Activated CD4-positive, alpha-beta T cell treated with anti-CD3 and anti-CD28 coated beads, Interleukin-2, amount 10 ng/mL, durations not matched to agents 7 days and 5 days (primary cell): ENCODE data around the gene VMO1. TPM values are rescaled to one million over a fixed set of nuclear protein-coding genes. Genes with fewer than 3 reads are reported as not detected.
A peak's percentile ranks its signal among the peaks of the same experiment; 100 is the strongest.

Source experiments
- CTCF ChIA-PET: fragments of 350-600 bp; sonication (Branson Sonifier 250); formaldehyde crosslinking; loops from one replicate; lab custom pipeline; 2021; ENCODE audit warnings: antibody characterized with exemption; lab: Charles Lee
- POLR2A ChIA-PET: fragments of 350-600 bp; sonication (Branson Sonifier 250); formaldehyde crosslinking; loops from one replicate; lab custom pipeline; 2021; ENCODE audit warnings: antibody characterized with exemption; lab: Charles Lee
- DNase-seq: peaks from one replicate; pipeline ENCODE4 v3.0.0-alpha.2; 2020
- H3K27ac Mint-ChIP-seq: one replicate; pipeline ENCODE4 v1.8.0; 2021; ENCODE audit warnings: mild to moderate bottlenecking, moderate library complexity, mixed read lengths
- H3K27me3 Mint-ChIP-seq: one replicate; pipeline ENCODE4 v1.8.0; 2021; ENCODE audit warnings: mixed read lengths
- H3K36me3 Mint-ChIP-seq: one replicate; pipeline ENCODE4 v1.8.0; 2021; ENCODE audit warnings: low read depth, mixed read lengths
- H3K4me1 Mint-ChIP-seq: one replicate; pipeline ENCODE4 v1.8.0; 2021; ENCODE audit warnings: mixed read lengths
- H3K4me3 Mint-ChIP-seq: one replicate; pipeline ENCODE4 v1.8.0; 2021; ENCODE audit warnings: mild to moderate bottlenecking, moderate library complexity, mixed read lengths
- H3K9me3 Mint-ChIP-seq: one replicate; pipeline ENCODE4 v1.8.0; 2021; ENCODE audit warnings: mixed read lengths
- total RNA-seq, 2 experiments: library from RNA; stranded (reverse); gene quantifications; one replicate each; pipeline ENCODE4 v1.2.3, GENCODE V29; 2021

VMO1 gene
- total RNA-seq, 2 experiments from 2014 or later, result 0.32 TPM; not detected in 1

DNA sequence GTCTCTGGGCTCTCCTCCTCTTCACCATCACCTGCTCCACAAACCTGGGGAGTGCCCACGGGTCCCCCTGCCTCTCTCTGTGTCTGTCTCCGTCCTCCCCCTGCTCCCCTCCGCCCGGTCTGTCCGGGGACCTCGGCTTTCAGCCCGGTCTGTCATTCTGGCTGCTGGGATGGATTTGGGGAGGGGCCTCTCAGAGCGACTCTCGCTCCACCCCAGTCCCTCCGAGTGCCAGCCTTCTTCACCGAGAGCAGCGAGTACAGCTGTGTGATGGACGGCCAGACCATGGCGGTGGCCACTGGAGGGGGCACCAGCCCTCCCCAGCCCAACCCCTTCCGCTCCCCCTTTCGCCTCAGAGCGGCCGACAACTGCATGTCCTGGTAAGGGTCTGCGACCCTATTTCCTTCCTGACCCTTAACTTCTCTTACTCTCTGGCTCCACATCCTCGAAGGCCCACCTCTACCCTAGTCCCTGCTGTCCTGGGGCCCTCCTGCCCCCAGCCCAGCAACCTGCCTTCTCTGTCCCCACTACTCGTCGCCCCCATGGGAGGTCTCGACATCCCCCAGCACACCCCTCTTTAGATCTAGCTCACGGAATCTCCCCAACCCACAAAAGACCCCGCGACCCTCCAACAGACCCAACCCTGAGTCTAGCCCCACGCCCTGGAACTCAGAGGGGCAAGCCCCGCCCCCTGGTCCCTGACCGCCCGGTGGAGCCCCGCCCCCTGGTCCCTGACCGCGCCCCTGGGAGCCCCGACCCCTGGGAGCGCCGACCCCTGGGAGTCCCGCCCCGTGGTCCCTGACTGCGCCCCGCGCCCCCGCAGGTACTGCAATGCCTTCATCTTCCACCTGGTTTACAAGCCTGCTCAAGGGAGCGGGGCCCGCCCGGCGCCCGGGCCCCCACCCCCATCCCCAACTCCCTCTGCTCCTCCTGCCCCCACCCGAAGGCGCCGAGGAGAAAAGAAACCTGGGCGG lies 40.9 kb downstream of the VMO1 start:
- peaks cover 2% of the 10 kb centered on the region for H3K36me3 Mint-ChIP-seq
- H3K27me3 Mint-ChIP-seq, result peaks cover 27% of the 10 kb centered on the region
- ChIA-PET POLR2A (no interaction called here), CTCF (interaction anchor here (0.5 to 2.5 kb wide), 2 partner anchors 45 to 159 kb away, joined by 3 to 8 read pairs; no protein-coding TSS in a partner anchor)
- H3K9me3 Mint-ChIP-seq, result no peaks in the 10 kb centered on the region
- no peak overlapping the region for H3K27ac Mint-ChIP-seq
- H3K4me3 Mint-ChIP-seq, result no peak overlapping the region
- no peak for DNase-seq
- peaks cover 30% of the 10 kb centered on the region for H3K4me1 Mint-ChIP-seq

- Mint-ChIP-seq H3K27me3 (peaks cover 29% of the 10 kb centered on the region), H3K27ac (no peak overlapping the region), H3K36me3 (peaks cover 2% of the 10 kb centered on the region), H3K9me3 (no peaks in the 10 kb centered on the region), H3K4me3 (no peak overlapping the region), H3K4me1 (peaks cover 35% of the 10 kb centered on the region)
- POLR2A ChIA-PET, result no interaction called here
- no peak for DNase-seq
- CTCF ChIA-PET, result interaction anchor here (1.0 to 2.5 kb wide), 3 partner anchors 12 to 46 kb away, joined by 3 to 8 read pairs (median 7); no protein-coding TSS in a partner anchor
Observed at GRCh38 chr17:4743898-4744297, 42.3 kb downstream of the VMO1 start.

DNA sequence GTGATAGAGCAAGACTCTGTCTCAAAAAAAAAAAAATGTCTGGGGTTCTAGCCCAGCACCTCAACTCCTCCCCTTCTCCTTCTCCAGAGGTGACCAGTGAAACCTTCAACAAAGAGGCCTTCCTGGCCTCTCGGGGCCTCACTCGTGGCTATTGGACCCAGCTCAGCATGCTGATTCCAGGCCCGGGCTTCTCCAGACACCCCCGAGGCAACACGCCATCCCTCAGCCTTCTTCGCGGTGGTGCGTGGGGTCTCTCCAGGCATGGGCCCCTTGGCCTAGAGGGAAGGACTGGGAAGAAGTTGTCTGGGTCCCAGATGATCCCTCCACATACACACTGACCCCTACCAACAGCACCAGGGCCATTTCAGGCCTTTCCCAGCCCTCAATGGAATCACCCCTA lies 42.9 kb downstream of the VMO1 start:
- Mint-ChIP-seq H3K4me3 (no peak overlapping the region), H3K9me3 (no peaks in the 10 kb centered on the region), H3K27ac (no peak overlapping the region), H3K27me3 (peaks cover 36% of the 10 kb centered on the region), H3K4me1 (peaks cover 35% of the 10 kb centered on the region), H3K36me3 (peaks cover 8% of the 10 kb centered on the region)
- CTCF ChIA-PET, result interaction anchor here (2.5 kb wide), 1 partner anchor 47 kb away, joined by 8 read pairs; no protein-coding TSS in a partner anchor
- POLR2A ChIA-PET, result no interaction called here
- DNase-seq, result no peak

GRCh38 chr17:4742629-4743028 lies 43.5 kb downstream of the VMO1 start:
- ChIA-PET POLR2A (no interaction called here), CTCF (interaction anchor here (2.5 kb wide), 1 partner anchor 48 kb away, joined by 8 read pairs; no protein-coding TSS in a partner anchor)
- Mint-ChIP-seq H3K36me3 (peaks cover 8% of the 10 kb centered on the region), H3K9me3 (no peaks in the 10 kb centered on the region), H3K4me3 (no peak overlapping the region), H3K27me3 (peaks cover 38% of the 10 kb centered on the region), H3K4me1 (peaks cover 32% of the 10 kb centered on the region), H3K27ac (no peak overlapping the region)
- no peak for DNase-seq

DNA sequence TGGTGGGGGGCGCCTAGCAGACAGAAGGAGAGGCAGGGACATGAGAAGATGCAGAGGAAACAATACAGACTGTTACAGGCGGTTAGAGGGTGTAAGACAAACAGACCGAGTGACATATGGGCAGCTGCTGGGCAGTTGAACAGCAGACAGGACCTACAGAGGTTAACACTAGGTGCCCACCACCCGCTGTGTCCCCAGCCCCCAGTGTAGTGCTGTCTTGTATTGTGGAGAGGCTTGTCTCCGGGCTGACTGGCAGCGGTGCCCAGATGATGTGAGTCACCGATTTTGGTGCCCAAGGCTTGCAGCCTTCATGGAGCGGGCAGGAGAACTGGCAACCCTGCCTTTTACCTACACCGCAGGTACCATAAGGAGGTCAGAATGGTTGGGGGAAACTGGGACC lies 44.0 kb downstream of the VMO1 start:
- no peaks in the 10 kb centered on the region for H3K9me3 Mint-ChIP-seq
- CTCF ChIA-PET, result interaction anchor here (0.7 kb wide), 1 partner anchor 47 kb away, joined by 3 read pairs; no protein-coding TSS in a partner anchor
- peaks cover 29% of the 10 kb centered on the region for H3K4me1 Mint-ChIP-seq
- POLR2A ChIA-PET, result no interaction called here
- no peak overlapping the region for H3K4me3 Mint-ChIP-seq
- H3K27me3 Mint-ChIP-seq, result peaks cover 38% of the 10 kb centered on the region
- DNase-seq, result no peak
- H3K27ac Mint-ChIP-seq, result no peak overlapping the region
- H3K36me3 Mint-ChIP-seq, result peaks cover 8% of the 10 kb centered on the region

GRCh38 chr17:4741544-4741943 lies 44.6 kb downstream of the VMO1 start:
- H3K4me1 Mint-ChIP-seq, result peaks cover 27% of the 10 kb centered on the region
- ChIA-PET POLR2A (no interaction called here), CTCF (interaction anchor here (0.7 kb wide), 1 partner anchor 48 kb away, joined by 3 read pairs; no protein-coding TSS in a partner anchor)
- DNase-seq, result no peak
- no peaks in the 10 kb centered on the region for H3K9me3 Mint-ChIP-seq
- H3K4me3 Mint-ChIP-seq, result peak overlapping the region; percentile 36
- no peak overlapping the region for H3K27ac Mint-ChIP-seq
- peaks cover 6% of the 10 kb centered on the region for H3K36me3 Mint-ChIP-seq
- H3K27me3 Mint-ChIP-seq, result peaks cover 41% of the 10 kb centered on the region

DNA sequence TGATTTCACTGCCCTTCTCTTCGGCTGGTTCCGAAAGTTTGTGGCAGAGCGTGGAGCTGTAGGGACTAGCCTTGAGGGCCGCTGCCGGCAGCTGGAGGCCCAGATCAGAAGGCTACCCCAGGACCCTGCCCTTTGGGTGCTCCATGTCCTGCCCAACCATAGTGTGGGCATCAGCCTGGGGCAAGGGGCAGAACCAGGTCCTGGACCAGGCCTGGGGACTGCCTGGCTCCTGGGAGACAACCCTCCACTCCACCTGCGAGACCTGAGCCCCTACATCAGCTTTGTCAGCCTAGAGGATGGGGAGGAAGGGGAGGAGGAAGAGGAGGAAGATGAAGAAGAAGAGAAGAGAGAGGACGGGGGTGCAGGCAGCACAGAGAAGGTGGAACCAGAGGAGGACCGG lies 45.6 kb downstream of the VMO1 start:
- DNase-seq, result no peak
- POLR2A ChIA-PET, result no interaction called here
- Mint-ChIP-seq H3K36me3 (peaks cover 6% of the 10 kb centered on the region), H3K9me3 (no peaks in the 10 kb centered on the region), H3K4me1 (peaks cover 27% of the 10 kb centered on the region), H3K4me3 (peak overlapping the region; percentile 71), H3K27ac (no peak overlapping the region), H3K27me3 (peaks cover 45% of the 10 kb centered on the region)
- CTCF ChIA-PET, result no interaction called here

DNA sequence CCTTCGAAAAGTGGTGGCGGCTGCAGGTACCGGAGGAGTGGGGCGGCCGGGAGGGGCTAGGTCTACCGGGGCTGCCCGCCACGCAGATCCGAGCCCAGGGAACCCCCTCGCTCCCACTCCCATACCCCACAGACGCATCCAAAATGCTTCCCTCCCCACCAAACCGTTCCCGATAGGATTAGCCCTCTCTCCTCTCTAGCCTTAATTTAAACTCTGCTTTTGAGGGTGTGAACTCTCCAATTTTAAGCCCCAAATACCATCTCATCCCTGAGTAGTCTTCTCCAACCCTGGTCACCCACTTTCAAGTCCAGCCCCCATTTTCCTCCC lies 46.2 kb downstream of the VMO1 start:
- no peaks in the 10 kb centered on the region for H3K9me3 Mint-ChIP-seq
- peaks cover 42% of the 10 kb centered on the region for H3K27me3 Mint-ChIP-seq
- peak overlapping the region; percentile 71 for H3K4me3 Mint-ChIP-seq
- DNase-seq, result no peak
- ChIA-PET CTCF (no interaction called here), POLR2A (no interaction called here)
- peaks cover 6% of the 10 kb centered on the region for H3K36me3 Mint-ChIP-seq
- peaks cover 24% of the 10 kb centered on the region for H3K4me1 Mint-ChIP-seq
- peak overlapping the region; percentile 19 for H3K27ac Mint-ChIP-seq

GRCh38 chr17:4739122-4740024 lies 46.8 kb downstream of the VMO1 start, which contains the start of the genes CXCL16 and ZMYND15:
TSS of gene CXCL16 (minus strand) at chr17:4739928. CDS start at chr17:4739339, 589 bp downstream.
TSS of gene ZMYND15 (plus strand) at chr17:4739833. CDS start at chr17:4740549, 716 bp downstream.
- H3K36me3 Mint-ChIP-seq, result peaks cover 6% of the 10 kb centered on the region

GRCh38 chr17:4738136-4739121 lies 47.7 kb downstream of the VMO1 start:
- CTCF ChIA-PET, result interaction anchor here (2.3 kb wide), 1 partner anchor 52 kb away, joined by 7 read pairs; no protein-coding TSS in a partner anchor
- Mint-ChIP-seq H3K9me3 (no peaks in the 10 kb centered on the region), H3K27ac (peak overlapping the region; percentile 87), H3K4me1 (peaks cover 25% of the 10 kb centered on the region), H3K27me3 (peaks cover 40% of the 10 kb centered on the region), H3K4me3 (peak overlapping the region; percentile 72), H3K36me3 (peaks cover 6% of the 10 kb centered on the region)
- DNase-seq, result peak; percentile 37
- POLR2A ChIA-PET, result no interaction called here

More at GRCh38 chr17:4739122-4740024, 46.8 kb downstream of the VMO1 start, which contains the start of the genes CXCL16 and ZMYND15:
- peak; percentile 51 for DNase-seq
- H3K27me3 Mint-ChIP-seq, result peaks cover 40% of the 10 kb centered on the region
- no peaks in the 10 kb centered on the region for H3K9me3 Mint-ChIP-seq
- H3K27ac Mint-ChIP-seq, result peak within 1 kb of the TSS; percentile 87
- ChIA-PET POLR2A (no interaction called here), CTCF (interaction anchor here (2.3 kb wide), 1 partner anchor 51 kb away, joined by 7 read pairs; no protein-coding TSS in a partner anchor)
- peak within 1 kb of the TSS; percentile 72 for H3K4me3 Mint-ChIP-seq
- H3K4me1 Mint-ChIP-seq, result peaks cover 24% of the 10 kb centered on the region

DNA sequence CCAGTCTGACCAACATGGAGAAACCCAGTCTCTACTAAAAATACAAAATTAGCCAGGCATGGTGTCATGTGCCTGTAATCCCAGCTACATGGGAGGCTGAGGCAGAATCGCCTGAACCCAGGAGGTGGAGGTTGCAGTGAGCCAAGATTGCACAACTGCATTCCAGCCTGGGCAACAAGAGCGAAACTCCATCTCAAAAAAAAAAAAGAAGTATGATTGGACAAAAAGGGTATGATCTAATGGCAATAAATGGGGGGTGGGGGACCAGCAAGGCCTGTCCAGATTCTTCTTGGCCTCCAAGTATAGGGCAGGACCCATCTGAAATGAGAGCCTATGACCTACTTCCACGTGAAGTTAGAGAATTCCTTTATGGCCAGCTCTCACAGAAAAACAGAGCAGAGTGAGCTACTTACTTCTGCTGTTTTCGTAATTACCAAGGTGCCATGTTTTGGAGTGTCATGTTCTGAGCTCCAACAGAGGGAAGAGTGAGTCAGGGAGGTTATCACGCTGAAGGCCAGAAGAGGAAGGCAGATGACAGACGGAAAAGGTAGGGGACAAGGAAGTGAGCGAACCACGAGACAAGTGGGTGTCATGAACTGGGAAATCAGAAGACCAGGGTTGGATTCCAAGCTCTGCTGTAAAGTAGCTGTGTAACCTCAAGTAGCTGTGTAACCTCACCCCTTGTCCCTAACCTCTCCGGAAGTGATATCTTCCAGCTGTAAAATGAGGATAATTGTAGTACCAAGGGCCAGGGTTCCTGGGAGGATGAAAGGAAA lies 50.1 kb downstream of the VMO1 start:
- H3K36me3 Mint-ChIP-seq, result peaks cover 9% of the 10 kb centered on the region
- H3K27me3 Mint-ChIP-seq, result peaks cover 29% of the 10 kb centered on the region
- peaks cover 42% of the 10 kb centered on the region for H3K4me1 Mint-ChIP-seq
- POLR2A ChIA-PET, result no interaction called here
- H3K27ac Mint-ChIP-seq, result no peak overlapping the region
- no peak overlapping the region for H3K4me3 Mint-ChIP-seq
- H3K9me3 Mint-ChIP-seq, result no peaks in the 10 kb centered on the region
- DNase-seq, result no peak
- CTCF ChIA-PET, result interaction anchor here (1.3 to 1.7 kb wide), 6 partner anchors 20 to 164 kb away, joined by 3 to 8 read pairs (median 5); partner anchors contain the start of genes ARRB2 and C17orf107
